ENCODE measurements around the gene WDR44.
A peak's percentile ranks its signal among the peaks of the same experiment; 100 is the strongest.

WDR44 gene

DNA sequence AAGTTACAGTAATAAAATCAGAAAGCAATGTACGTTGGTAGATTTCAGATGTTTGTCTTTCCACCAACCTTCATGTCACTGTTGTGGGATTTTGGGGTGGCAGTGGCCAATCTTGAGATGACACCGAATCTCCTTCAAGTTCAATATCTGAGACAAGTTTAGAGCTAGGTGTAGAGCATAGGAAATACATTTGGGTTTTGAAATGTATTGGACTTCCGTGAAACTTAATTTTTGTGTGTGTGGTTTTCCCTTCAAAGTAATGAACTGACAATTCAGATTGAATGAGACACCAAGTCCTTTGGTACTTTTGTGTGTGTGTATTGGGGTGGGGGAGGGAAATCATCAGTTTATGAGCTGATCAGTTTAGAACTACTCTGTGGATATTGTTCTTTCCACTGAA lies 1.8 kb downstream of the WDR44 start:
- H3K36me3 ChIP-seq (replicated peaks; ENCODE audit: low read depth, low read length), result no peaks in the 10 kb centered on the region
- peak overlapping the region; percentile 66 for H3K4me2 ChIP-seq (ENCODE audit: low read length)
- TF ChIP-seq EZH2phosphoT487 (IDR thresholded peaks at IDR 0.05; ENCODE audit: low read depth), result no peak
- TF ChIP-seq, protein P1, sequence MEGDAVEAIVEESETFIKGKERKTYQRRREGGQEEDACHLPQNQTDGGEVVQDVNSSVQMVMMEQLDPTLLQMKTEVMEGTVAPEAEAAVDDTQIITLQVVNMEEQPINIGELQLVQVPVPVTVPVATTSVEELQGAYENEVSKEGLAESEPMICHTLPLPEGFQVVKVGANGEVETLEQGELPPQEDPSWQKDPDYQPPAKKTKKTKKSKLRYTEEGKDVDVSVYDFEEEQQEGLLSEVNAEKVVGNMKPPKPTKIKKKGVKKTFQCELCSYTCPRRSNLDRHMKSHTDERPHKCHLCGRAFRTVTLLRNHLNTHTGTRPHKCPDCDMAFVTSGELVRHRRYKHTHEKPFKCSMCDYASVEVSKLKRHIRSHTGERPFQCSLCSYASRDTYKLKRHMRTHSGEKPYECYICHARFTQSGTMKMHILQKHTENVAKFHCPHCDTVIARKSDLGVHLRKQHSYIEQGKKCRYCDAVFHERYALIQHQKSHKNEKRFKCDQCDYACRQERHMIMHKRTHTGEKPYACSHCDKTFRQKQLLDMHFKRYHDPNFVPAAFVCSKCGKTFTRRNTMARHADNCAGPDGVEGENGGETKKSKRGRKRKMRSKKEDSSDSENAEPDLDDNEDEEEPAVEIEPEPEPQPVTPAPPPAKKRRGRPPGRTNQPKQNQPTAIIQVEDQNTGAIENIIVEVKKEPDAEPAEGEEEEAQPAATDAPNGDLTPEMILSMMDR (IDR thresholded peaks at IDR 0.05; ENCODE audit: low read depth, low read length), result no peak
- H3K9ac ChIP-seq (ENCODE audit: low read length), result peak overlapping the region; percentile 86
- no peaks in the 10 kb centered on the region for H3K27me3 ChIP-seq (ENCODE audit: low read depth, low read length)
- peak overlapping the region; percentile 76 for H3K27ac ChIP-seq (ENCODE audit: low read length)
- no peak overlapping the region for H2AFZ ChIP-seq (ENCODE audit: low read depth, low read length)
- peaks cover 64% of the 10 kb centered on the region for H3K79me2 ChIP-seq (ENCODE audit: low read length)
- H3K4me3 ChIP-seq (ENCODE audit: low read length), result peak overlapping the region; percentile 95
- no peaks in the 10 kb centered on the region for H3K9me3 ChIP-seq (ENCODE audit: insufficient read depth, low read length)
- H4K20me1 ChIP-seq (ENCODE audit: insufficient read depth, low read length), result peaks cover 19% of the 10 kb centered on the region
- H3K4me1 ChIP-seq (ENCODE audit: low read length), result peaks cover 45% of the 10 kb centered on the region

DNA sequence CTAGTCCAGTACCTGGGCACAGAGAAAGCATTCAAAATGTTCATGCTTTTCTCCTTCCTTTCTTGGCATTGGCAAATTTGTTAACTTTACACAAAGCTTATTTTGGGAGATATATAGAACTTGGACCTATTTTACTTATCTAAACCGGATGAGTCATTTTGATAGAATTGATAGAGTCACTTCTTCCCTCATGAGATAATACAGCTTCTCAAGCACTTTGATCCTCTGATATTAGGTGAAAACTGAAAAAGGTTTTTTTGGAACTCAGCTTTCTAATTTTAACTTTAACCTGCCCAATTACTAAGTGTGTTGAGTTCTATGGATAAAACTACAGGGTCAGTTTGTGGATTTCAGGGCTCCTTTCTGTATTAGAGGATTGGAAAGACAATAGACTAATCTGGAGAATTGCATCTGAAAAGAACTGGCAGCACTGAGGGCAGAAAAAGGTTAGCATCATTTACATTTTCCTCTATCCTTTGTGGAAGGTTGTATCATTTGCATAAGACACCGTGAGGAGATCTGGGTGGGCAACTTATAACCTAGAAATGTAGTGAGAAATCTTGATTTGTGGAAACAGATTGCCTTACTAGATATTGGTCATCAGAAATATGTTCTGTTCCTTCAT lies 2.4 kb downstream of the WDR44 start:
- peaks cover 67% of the 10 kb centered on the region for H3K79me2 ChIP-seq (ENCODE audit: low read length)
- H3K9ac ChIP-seq (ENCODE audit: low read length), result peak overlapping the region; percentile 86
- H3K27ac ChIP-seq (ENCODE audit: low read length), result peak overlapping the region; percentile 76
- peaks cover 21% of the 10 kb centered on the region for H4K20me1 ChIP-seq (ENCODE audit: insufficient read depth, low read length)
- peak overlapping the region; percentile 66 for H3K4me2 ChIP-seq (ENCODE audit: low read length)
- no peaks in the 10 kb centered on the region for H3K36me3 ChIP-seq (replicated peaks; ENCODE audit: low read depth, low read length)
- peak overlapping the region; percentile 95 for H3K4me3 ChIP-seq (ENCODE audit: low read length)
- H2AFZ ChIP-seq (ENCODE audit: low read depth, low read length), result no peak overlapping the region
- TF ChIP-seq EZH2phosphoT487 (IDR thresholded peaks at IDR 0.05; ENCODE audit: low read depth), result no peak
- TF ChIP-seq, protein P1 (IDR thresholded peaks at IDR 0.05; ENCODE audit: low read depth, low read length), result no peak
- H3K9me3 ChIP-seq (ENCODE audit: insufficient read depth, low read length), result no peaks in the 10 kb centered on the region
- no peaks in the 10 kb centered on the region for H3K27me3 ChIP-seq (ENCODE audit: low read depth, low read length)
- peaks cover 51% of the 10 kb centered on the region for H3K4me1 ChIP-seq (ENCODE audit: low read length)

DNA sequence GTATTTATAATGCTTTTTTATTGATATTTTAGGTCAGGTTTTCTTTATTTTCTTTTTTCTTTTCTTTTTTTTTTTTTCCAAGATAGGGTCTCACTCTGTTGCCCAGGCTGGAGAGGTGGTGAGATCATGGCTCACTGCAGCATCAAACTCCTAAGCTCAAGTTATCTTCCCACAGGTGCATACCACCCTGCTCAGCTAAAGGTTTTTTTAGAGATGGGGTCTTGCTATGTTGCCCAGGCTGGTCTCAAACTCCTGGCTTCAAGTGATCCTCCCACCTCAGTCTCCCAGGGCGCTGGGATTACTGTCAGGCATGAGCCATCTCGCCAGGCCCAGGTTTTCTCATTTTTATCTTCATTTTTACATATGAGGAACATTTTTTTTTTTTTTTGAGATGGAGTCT lies 3.3 kb downstream of the WDR44 start:
- H3K9me3 ChIP-seq (ENCODE audit: insufficient read depth, low read length), result no peaks in the 10 kb centered on the region
- H2AFZ ChIP-seq (ENCODE audit: low read depth, low read length), result no peak overlapping the region
- no peak overlapping the region for H3K27ac ChIP-seq (ENCODE audit: low read length)
- H3K27me3 ChIP-seq (ENCODE audit: low read depth, low read length), result no peaks in the 10 kb centered on the region
- no peak overlapping the region for H3K4me3 ChIP-seq (ENCODE audit: low read length)
- TF ChIP-seq EZH2phosphoT487 (IDR thresholded peaks at IDR 0.05; ENCODE audit: low read depth), result no peak
- TF ChIP-seq, protein P1 (IDR thresholded peaks at IDR 0.05; ENCODE audit: low read depth, low read length), result no peak
- peaks cover 21% of the 10 kb centered on the region for H4K20me1 ChIP-seq (ENCODE audit: insufficient read depth, low read length)
- peaks cover 58% of the 10 kb centered on the region for H3K4me1 ChIP-seq (ENCODE audit: low read length)
- no peak overlapping the region for H3K9ac ChIP-seq (ENCODE audit: low read length)
- H3K36me3 ChIP-seq (replicated peaks; ENCODE audit: low read depth, low read length), result no peaks in the 10 kb centered on the region
- peaks cover 74% of the 10 kb centered on the region for H3K79me2 ChIP-seq (ENCODE audit: low read length)
- H3K4me2 ChIP-seq (ENCODE audit: low read length), result no peak overlapping the region

- no peaks in the 10 kb centered on the region for H3K9me3 ChIP-seq (ENCODE audit: insufficient read depth, low read length)
- peak overlapping the region; percentile 59 for H3K4me3 ChIP-seq (ENCODE audit: low read length)
- H4K20me1 ChIP-seq (ENCODE audit: insufficient read depth, low read length), result peaks cover 21% of the 10 kb centered on the region
- no peaks in the 10 kb centered on the region for H3K36me3 ChIP-seq (replicated peaks; ENCODE audit: low read depth, low read length)
- H3K27me3 ChIP-seq (ENCODE audit: low read depth, low read length), result no peaks in the 10 kb centered on the region
- H3K27ac ChIP-seq (ENCODE audit: low read length), result peak overlapping the region; percentile 21
- H3K4me2 ChIP-seq (ENCODE audit: low read length), result peak overlapping the region; percentile 72
- TF ChIP-seq EZH2phosphoT487 (IDR thresholded peaks at IDR 0.05; ENCODE audit: low read depth), result no peak
- TF ChIP-seq, protein P1 (IDR thresholded peaks at IDR 0.05; ENCODE audit: low read depth, low read length), result no peak
- no peak overlapping the region for H2AFZ ChIP-seq (ENCODE audit: low read depth, low read length)
- no peak overlapping the region for H3K9ac ChIP-seq (ENCODE audit: low read length)
- H3K79me2 ChIP-seq (ENCODE audit: low read length), result peaks cover 85% of the 10 kb centered on the region
- peaks cover 60% of the 10 kb centered on the region for H3K4me1 ChIP-seq (ENCODE audit: low read length)
Observed at GRCh38 chrX:118350221-118350620, 4.3 kb downstream of the WDR44 start.
